Subcutaneous adipose tissue (tissue), 4 donors: Measurements from ENCODE around the gene PYGB. TPM values are rescaled to one million over a fixed set of nuclear protein-coding genes. Genes with fewer than 3 reads are reported as not detected.

Experiments used
- total RNA-seq, 4 donors: library from RNA; depleted of rRNA; stranded (reverse); fragments of >200 nt; gene quantifications; one replicate each; pipeline ENCODE4 v1.1.0, GENCODE V29; 2016
- TF ChIP-seq, protein P1 (sequence below): fragments of 450-650 bp; IDR thresholded peaks from one replicate; pipeline ENCODE4 v1.5.1; 2016; ENCODE audit warnings: low read depth, mild to moderate bottlenecking, control low read depth, antibody characterized with exemption, moderate library complexity

The PYGB gene
- total RNA-seq, 4 donors from 2014 or later, result 99.3 to 216 (median 137) TPM

GRCh38 chr20:25313593-25313992, 65.7 kb downstream of the PYGB start:
- TF ChIP-seq, protein P1, sequence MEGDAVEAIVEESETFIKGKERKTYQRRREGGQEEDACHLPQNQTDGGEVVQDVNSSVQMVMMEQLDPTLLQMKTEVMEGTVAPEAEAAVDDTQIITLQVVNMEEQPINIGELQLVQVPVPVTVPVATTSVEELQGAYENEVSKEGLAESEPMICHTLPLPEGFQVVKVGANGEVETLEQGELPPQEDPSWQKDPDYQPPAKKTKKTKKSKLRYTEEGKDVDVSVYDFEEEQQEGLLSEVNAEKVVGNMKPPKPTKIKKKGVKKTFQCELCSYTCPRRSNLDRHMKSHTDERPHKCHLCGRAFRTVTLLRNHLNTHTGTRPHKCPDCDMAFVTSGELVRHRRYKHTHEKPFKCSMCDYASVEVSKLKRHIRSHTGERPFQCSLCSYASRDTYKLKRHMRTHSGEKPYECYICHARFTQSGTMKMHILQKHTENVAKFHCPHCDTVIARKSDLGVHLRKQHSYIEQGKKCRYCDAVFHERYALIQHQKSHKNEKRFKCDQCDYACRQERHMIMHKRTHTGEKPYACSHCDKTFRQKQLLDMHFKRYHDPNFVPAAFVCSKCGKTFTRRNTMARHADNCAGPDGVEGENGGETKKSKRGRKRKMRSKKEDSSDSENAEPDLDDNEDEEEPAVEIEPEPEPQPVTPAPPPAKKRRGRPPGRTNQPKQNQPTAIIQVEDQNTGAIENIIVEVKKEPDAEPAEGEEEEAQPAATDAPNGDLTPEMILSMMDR, result no peak

DNA sequence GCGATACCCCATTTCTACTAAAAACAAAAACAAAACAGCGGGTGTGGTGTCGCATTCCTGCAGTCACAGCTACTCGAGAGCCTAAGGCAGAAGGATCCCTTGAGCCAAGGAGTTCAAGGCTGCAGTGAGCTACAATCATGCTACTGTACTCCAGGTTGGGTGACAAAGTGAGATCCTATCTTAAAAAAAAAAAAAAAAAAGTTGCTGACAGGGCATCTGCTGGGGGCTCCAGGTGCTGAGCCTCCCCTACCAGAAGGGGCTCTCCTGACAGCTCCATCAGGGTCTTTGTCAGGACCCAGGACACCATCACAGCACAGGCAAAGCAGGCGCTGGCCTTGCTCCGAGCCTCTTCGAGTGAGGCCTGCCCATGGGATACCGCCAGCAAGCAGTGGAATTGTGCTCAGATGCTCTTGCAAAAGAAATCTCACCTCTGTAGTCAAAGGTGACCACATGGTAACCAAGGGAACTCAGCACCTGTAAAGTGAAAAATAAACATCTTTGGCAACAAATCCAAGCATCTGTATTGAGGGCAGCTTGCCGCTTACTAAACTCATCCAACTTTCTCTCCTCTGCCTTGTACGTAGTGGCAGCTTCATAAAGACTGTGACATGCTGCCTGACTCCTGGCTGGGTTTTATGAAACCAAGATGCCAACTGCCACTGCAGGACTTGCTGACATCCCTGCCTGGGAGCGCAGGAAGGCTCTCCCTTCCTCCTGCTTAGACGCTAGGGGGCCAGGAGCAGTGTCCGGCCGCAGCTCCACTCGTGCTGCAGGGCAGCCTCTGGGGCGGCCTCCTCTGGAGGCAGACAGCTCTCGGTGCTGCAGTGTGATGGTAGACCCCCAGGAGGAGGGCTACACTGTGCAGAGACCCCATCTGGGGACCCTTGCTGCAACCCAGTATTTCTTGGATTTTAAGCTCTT, 66.9 kb downstream of the PYGB start:
- TF ChIP-seq, protein P1, result no peak

GRCh38 chr20:25315418-25316210, 67.7 kb downstream of the PYGB start:
- TF ChIP-seq, protein P1, result no peak

GRCh38 chr20:25316506-25317190, 68.8 kb downstream of the PYGB start:
- TF ChIP-seq, protein P1, result no peak

DNA sequence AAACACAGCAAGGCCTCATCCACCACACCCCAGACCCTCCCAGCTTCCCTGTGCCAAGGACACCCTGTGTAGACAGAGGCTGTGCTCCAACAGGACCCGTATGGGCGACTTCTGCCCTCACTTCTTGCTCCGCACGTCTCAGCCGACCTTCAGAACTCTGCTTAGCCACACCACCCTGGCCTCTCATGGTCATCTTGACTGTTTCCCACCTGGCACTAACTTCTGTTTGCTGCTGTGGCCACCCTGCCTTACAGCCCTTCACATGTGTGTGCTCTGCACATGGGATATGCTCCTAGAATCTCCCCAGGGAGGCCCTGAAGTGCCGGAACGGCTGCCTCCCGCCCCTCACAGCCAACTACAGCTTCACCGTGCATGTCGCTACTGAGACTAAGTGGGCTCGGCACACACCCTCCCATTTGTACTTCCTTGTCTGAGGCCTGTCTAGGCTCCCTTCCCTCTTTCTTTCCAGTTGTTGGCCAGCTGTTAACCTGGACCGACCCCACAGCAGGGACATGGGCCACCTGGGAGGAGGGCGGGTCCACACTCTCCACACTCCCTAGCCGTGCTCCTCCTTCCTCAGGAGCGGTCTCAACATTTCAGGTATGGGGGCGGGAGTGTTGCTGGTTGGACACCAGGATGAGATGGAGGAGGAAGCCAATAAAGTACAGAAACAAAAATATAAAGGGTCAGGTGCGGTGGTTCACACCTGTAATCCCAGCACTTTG, 69.6 kb downstream of the PYGB start:
- TF ChIP-seq, protein P1, result no peak

DNA sequence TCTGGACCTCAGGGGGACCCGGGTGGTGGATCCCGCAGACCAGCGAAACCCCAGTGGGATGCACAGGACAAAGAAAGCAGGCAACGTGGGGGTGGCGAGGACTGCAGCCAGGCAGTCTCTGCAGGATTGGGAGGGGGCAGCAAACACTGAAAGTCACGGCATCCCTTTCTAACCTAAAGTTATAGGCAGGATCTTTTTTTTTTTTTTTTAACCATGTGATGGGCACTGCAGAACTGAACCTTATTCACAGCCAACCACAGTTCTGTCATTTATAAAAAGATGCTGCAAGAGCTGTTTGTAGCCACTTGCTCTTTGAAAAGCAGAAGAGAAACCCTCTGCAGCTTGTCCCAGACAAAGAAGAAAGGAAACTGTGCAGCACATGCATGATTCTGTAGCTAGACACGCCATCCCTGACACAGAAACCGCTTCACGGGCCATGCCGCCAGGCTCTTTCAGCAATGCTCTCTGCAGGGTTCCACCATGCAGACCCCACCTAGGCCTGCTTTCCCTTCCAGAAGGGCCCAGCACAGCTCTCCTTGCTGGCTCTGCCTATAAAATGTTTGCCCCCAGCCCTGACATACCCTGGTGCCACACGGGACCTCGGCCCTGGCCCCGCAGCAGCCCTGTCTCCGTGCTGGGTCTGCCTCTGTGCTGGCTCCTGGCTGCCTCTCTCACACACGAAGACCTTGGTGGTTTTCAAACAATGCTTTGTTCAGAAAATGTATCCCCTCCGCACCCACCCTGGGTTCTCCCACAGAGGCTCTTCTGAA, 70.8 kb downstream of the PYGB start:
- TF ChIP-seq, protein P1, result no peak
